Activated gamma-delta T cell treated with Interleukin-2 at 50 U/mL for 16 hours (primary cell): Measurements from ENCODE around the gene SLC25A51.
"Not testable (repeated sequence)": the region's sequence is repeated elsewhere in the genome, so short reads cannot be mapped to it uniquely, and the experiment has no call there.

ENCODE experiments used
- DNase-seq: peaks from one replicate; pipeline ENCODE4 v3.0.0-alpha.2; 2020

SLC25A51 gene

GRCh38 chr9:37902796-37903646 lies 906 bp downstream of the SLC25A51 start:
- DNase-seq, result no peak

GRCh38 chr9:37902131-37902530 lies 1.8 kb downstream of the SLC25A51 start:
- no peak for DNase-seq

GRCh38 chr9:37899041-37899440 lies 4.9 kb downstream of the SLC25A51 start:
- DNase-seq, result no peak

GRCh38 chr9:37897665-37898064 lies 6.3 kb downstream of the SLC25A51 start:
- DNase-seq, result no peak

- no peak for DNase-seq
Measured at GRCh38 chr9:37892063-37892462, 11.9 kb downstream of the SLC25A51 start.

GRCh38 chr9:37891042-37891441 lies 12.9 kb downstream of the SLC25A51 start:
- DNase-seq, result not testable (repeated sequence)

- DNase-seq, result no peak
Measured at GRCh38 chr9:37889536-37889935, 14.4 kb downstream of the SLC25A51 start.

- not testable (repeated sequence) for DNase-seq
Measured at GRCh38 chr9:37887977-37888583, 15.8 kb downstream of the SLC25A51 start.

GRCh38 chr9:37880916-37881479 lies 22.9 kb downstream of the SLC25A51 start:
- no peak for DNase-seq

GRCh38 chr9:37876376-37876775 lies 27.6 kb downstream of the SLC25A51 start:
- no peak for DNase-seq

- no peak for DNase-seq
Measured at GRCh38 chr9:37873955-37874354, 30.0 kb downstream of the SLC25A51 start.

- DNase-seq, result no peak
Measured at GRCh38 chr9:37870799-37871176, 33.1 kb downstream of the SLC25A51 start.

GRCh38 chr9:37870081-37870798 lies 33.7 kb downstream of the SLC25A51 start:
- DNase-seq, result no peak

GRCh38 chr9:37862530-37862929 lies 41.4 kb downstream of the SLC25A51 start:
- DNase-seq, result no peak

- DNase-seq, result no peak
Measured at GRCh38 chr9:37859043-37859442, 44.9 kb downstream of the SLC25A51 start.

GRCh38 chr9:37856551-37856950 lies 47.4 kb downstream of the SLC25A51 start:
- DNase-seq, result no peak

GRCh38 chr9:37852222-37852621 lies 51.7 kb downstream of the SLC25A51 start:
- no peak for DNase-seq

- DNase-seq, result no peak
Measured at GRCh38 chr9:37840560-37841194, 63.2 kb downstream of the SLC25A51 start.

- no peak for DNase-seq
Measured at GRCh38 chr9:37839496-37840461, 64.1 kb downstream of the SLC25A51 start.
